Neuronal stem cell (in vitro differentiated cells): Measurements from ENCODE around the gene SNAPC3.
A peak's percentile ranks its signal among the peaks of the same experiment; 100 is the strongest.

Experiments used
- DNase-seq: peaks from one replicate; pipeline ENCODE4 v3.0.0-alpha.2; 2013; ENCODE audit warnings: low spot score
- H2AFZ ChIP-seq: one replicate; pipeline ENCODE4 v1.6.1; 2013; ENCODE audit warnings: mild to moderate bottlenecking, low read length, inconsistent platforms
- H2AK5ac ChIP-seq: 2 replicates; pipeline ENCODE4 v1.6.1; 2013; ENCODE audit warnings: low read depth, mild to moderate bottlenecking, inconsistent platforms, low read length, moderate library complexity, mixed read lengths
- H2BK120ac ChIP-seq: 2 replicates; pipeline ENCODE4 v1.6.1; 2013; ENCODE audit warnings: low read depth, mild to moderate bottlenecking, inconsistent platforms, low read length, moderate library complexity, mixed read lengths
- H2BK12ac ChIP-seq: one replicate; pipeline ENCODE4 v1.6.1; 2013; ENCODE audit warnings: low read length, inconsistent platforms
- H2BK15ac ChIP-seq: 2 replicates; pipeline ENCODE4 v1.6.1; 2013; ENCODE audit warnings: mild to moderate bottlenecking, low read length, inconsistent platforms, mixed read lengths
- H2BK5ac ChIP-seq: one replicate; pipeline ENCODE4 v1.6.1; 2013; ENCODE audit warnings: inconsistent platforms, mild to moderate bottlenecking, low read length, moderate library complexity
- H3K14ac ChIP-seq: one replicate; pipeline ENCODE4 v1.6.1; 2013; ENCODE audit warnings: low read length, inconsistent platforms
- H3K18ac ChIP-seq: 2 replicates; pipeline ENCODE4 v1.6.1; 2013; ENCODE audit warnings: low read length, inconsistent platforms
- H3K23ac ChIP-seq: 2 replicates; pipeline ENCODE4 v1.6.1; 2013; ENCODE audit warnings: low read depth, mild to moderate bottlenecking, mixed read lengths, low read length, inconsistent platforms; ENCODE audit not compliant: poor library complexity
- H3K27ac ChIP-seq: replicated peaks from 3 replicates; pipeline ENCODE4 v1.5.1; 2013; ENCODE audit warnings: low read length, inconsistent platforms
- H3K27me3 ChIP-seq, 3 experiments: 2 replicates each; pipeline ENCODE4 v1.6.1; 2013; ENCODE audit warnings: low read length in 3 of 3, mild to moderate bottlenecking in 2 of 3, inconsistent platforms in 1 of 3, low read depth in 1 of 3, mixed read lengths in 1 of 3, moderate library complexity in 1 of 3; ENCODE audit not compliant: control insufficient read depth in 3 of 3, insufficient read depth in 3 of 3
- H3K36me3 ChIP-seq, 2 donors: replicated peaks in 1 of 2; 2 replicates each; pipeline ENCODE4 v1.6.1; 2013; ENCODE audit warnings: low read length in 2 of 2; ENCODE audit not compliant: control insufficient read depth in 2 of 2, insufficient read depth in 2 of 2
- H3K4ac ChIP-seq: 2 replicates; pipeline ENCODE4 v1.6.1; 2013; ENCODE audit warnings: inconsistent platforms, mild to moderate bottlenecking, low read length, moderate library complexity
- H3K4me1 ChIP-seq, 2 donors: 1 replicate in 1 of 2; 2 replicates in 1 of 2; pipeline ENCODE4 v1.6.1; 2013; ENCODE audit warnings: low read length in 2 of 2, low read depth in 1 of 2; ENCODE audit not compliant: control insufficient read depth in 2 of 2, insufficient read depth in 1 of 2
- H3K4me2 ChIP-seq: one replicate; pipeline ENCODE4 v1.6.1; 2013; ENCODE audit warnings: mild to moderate bottlenecking, low read length, inconsistent platforms; ENCODE audit not compliant: insufficient read depth, poor library complexity, severe bottlenecking
- H3K4me3 ChIP-seq, 2 donors: 2 replicates each; pipeline ENCODE4 v1.5.1; 2013; ENCODE audit warnings: low read length in 2 of 2, mild to moderate bottlenecking in 2 of 2, inconsistent platforms in 1 of 2, moderate library complexity in 1 of 2
- H3K79me1 ChIP-seq: one replicate; pipeline ENCODE4 v1.6.1; 2013; ENCODE audit warnings: low read depth, mild to moderate bottlenecking, inconsistent platforms, low read length, moderate library complexity
- H3K9ac ChIP-seq: one replicate; pipeline ENCODE4 v1.6.1; 2013; ENCODE audit warnings: mild to moderate bottlenecking, low read depth, low read length, inconsistent platforms; ENCODE audit not compliant: poor library complexity
- H3K9me3 ChIP-seq, 2 donors: replicated peaks in 1 of 2; 2 replicates each; pipeline versions ENCODE3 to v1.6.1; 2013; ENCODE audit warnings: low read length in 2 of 2, mild to moderate bottlenecking in 2 of 2, inconsistent platforms in 1 of 2, low read depth in 1 of 2, mixed read lengths in 1 of 2, moderate library complexity in 1 of 2; ENCODE audit not compliant: control insufficient read depth in 2 of 2, insufficient read depth in 1 of 2
- H4K8ac ChIP-seq: one replicate; pipeline ENCODE4 v1.6.1; 2013; ENCODE audit warnings: low read depth, mild to moderate bottlenecking, inconsistent platforms, low read length, moderate library complexity
- H4K91ac ChIP-seq: one replicate; pipeline ENCODE4 v1.6.1; 2013; ENCODE audit warnings: low read length, low read depth, mild to moderate bottlenecking, inconsistent platforms; ENCODE audit not compliant: poor library complexity
- WGBS, 2 donors: extraction: QIAGEN DNeasy Blood & Tissue Kit; methylation state at CpG; one replicate each; pipeline ENCODE4 v1.1.7; 2013; ENCODE audit warnings: missing lambda C conversion rate in 2 of 2, mixed read lengths in 1 of 2; ENCODE audit not compliant: insufficient read length in 2 of 2, insufficient replicate concordance in 1 of 2; ENCODE audit errors: extremely low coverage in 2 of 2; 5-methylcytosine and 5-hydroxymethylcytosine counted together

The SNAPC3 gene

GRCh38 chr9:15501803-15502202 lies 79.1 kb downstream of the SNAPC3 start:
- Histone ChIP-seq H3K4me3 (no peak overlapping the region), H3K18ac (no peak overlapping the region), H2BK120ac (no peak overlapping the region), H3K36me3 (peaks cover 15 to 99% of the 10 kb centered on the region in 2 donors), H3K27me3 (no peaks in the 10 kb centered on the region), H3K79me1 (peaks cover 10% of the 10 kb centered on the region), H4K91ac (no peak overlapping the region), H3K27ac (no peak overlapping the region), H2BK12ac (no peak overlapping the region), H2BK15ac (no peak overlapping the region), H3K9ac (no peak overlapping the region), H2AFZ (no peak overlapping the region), H2AK5ac (no peak overlapping the region), H2BK5ac (no peak overlapping the region), H3K4me2 (no peak overlapping the region), H3K4me1 (no peaks in the 10 kb centered on the region), H3K9me3 (peaks cover 0 to 4% of the 10 kb centered on the region in 2 donors), H3K23ac (no peak overlapping the region), H3K4ac (no peak overlapping the region), H4K8ac (no peak overlapping the region), H3K14ac (no peak overlapping the region)
- no peak for DNase-seq
- WGBS, 2 donors: no CpG with 5 or more reads among the region's 5 CpGs

DNA sequence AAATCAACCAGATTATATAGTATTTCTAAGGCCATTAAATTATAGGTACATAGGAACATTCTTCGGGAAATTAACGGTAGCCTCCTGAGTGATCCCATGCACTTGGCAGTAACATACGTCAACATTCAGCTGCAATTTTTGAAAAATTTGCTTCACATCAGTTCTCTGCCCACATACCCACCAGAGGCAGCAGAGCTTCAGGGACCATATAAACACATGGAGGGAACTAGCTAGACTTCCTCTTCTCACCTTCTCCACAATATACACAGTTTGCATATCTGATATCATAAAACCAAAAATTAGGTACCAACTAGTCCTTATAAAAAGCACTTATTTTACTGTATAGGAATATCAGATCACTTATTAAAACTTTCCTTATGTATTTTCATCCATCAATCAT lies 83.2 kb downstream of the SNAPC3 start:
- Histone ChIP-seq H2BK15ac (no peak overlapping the region), H3K9ac (no peak overlapping the region), H2BK12ac (no peak overlapping the region), H4K8ac (no peak overlapping the region), H2AK5ac (no peak overlapping the region), H2BK120ac (no peak overlapping the region), H3K9me3 (no peaks in the 10 kb centered on the region), H3K36me3 (peaks cover 19 to 88% of the 10 kb centered on the region in 2 donors), H3K4me3 (no peak overlapping the region), H3K79me1 (peaks cover 3% of the 10 kb centered on the region), H3K23ac (no peak overlapping the region), H2BK5ac (no peak overlapping the region), H3K4ac (no peak overlapping the region), H3K4me1 (peaks cover 0 to 14% of the 10 kb centered on the region in 2 donors), H3K27ac (no peak overlapping the region), H3K27me3 (no peaks in the 10 kb centered on the region), H2AFZ (no peak overlapping the region), H3K14ac (no peak overlapping the region), H3K18ac (no peak overlapping the region), H4K91ac (no peak overlapping the region), H3K4me2 (no peak overlapping the region)
- no peak for DNase-seq
- no CpG with 5 or more reads among the region's 3 CpGs for WGBS, 2 donors

- H3K27me3 ChIP-seq: no peaks in the 10 kb centered on the region
- peaks cover 8 to 47% of the 10 kb centered on the region in 2 donors for H3K36me3 ChIP-seq
- peak overlapping the region; percentile 96 for H2BK5ac ChIP-seq
- H3K14ac ChIP-seq: peak overlapping the region; percentile 83
- H2BK12ac ChIP-seq: no peak overlapping the region
- peak overlapping the region; percentile 97 for H3K18ac ChIP-seq
- peak overlapping the region; percentile 88 for H2AFZ ChIP-seq
- peak overlapping the region; percentile 98 for H3K9ac ChIP-seq
- H3K4me3 ChIP-seq: peak overlapping the region; percentile 89 to 100
- peak overlapping the region; percentile 44 for H3K4me2 ChIP-seq
- no peaks in the 10 kb centered on the region for H3K9me3 ChIP-seq
- peak overlapping the region; percentile 91 for H3K27ac ChIP-seq
- H2BK120ac ChIP-seq: peak overlapping the region; percentile 38
- peak overlapping the region; percentile 99 for H3K23ac ChIP-seq
- H3K4me1 ChIP-seq: peaks cover 4 to 19% of the 10 kb centered on the region in 2 donors
- H4K91ac ChIP-seq: no peak overlapping the region
- H2AK5ac ChIP-seq: peak overlapping the region; percentile 98
- H3K4ac ChIP-seq: peak overlapping the region; percentile 80
- peak overlapping the region; percentile 26 for H4K8ac ChIP-seq
- peak; percentile 51 for DNase-seq
- H2BK15ac ChIP-seq: no peak overlapping the region
- peaks cover 1% of the 10 kb centered on the region for H3K79me1 ChIP-seq
- no CpG with 5 or more reads among the region's 76 CpGs for WGBS, 2 donors
These were observed 87.5 kb downstream of the SNAPC3 start for GRCh38 chr9:15509931-15510788.

DNA sequence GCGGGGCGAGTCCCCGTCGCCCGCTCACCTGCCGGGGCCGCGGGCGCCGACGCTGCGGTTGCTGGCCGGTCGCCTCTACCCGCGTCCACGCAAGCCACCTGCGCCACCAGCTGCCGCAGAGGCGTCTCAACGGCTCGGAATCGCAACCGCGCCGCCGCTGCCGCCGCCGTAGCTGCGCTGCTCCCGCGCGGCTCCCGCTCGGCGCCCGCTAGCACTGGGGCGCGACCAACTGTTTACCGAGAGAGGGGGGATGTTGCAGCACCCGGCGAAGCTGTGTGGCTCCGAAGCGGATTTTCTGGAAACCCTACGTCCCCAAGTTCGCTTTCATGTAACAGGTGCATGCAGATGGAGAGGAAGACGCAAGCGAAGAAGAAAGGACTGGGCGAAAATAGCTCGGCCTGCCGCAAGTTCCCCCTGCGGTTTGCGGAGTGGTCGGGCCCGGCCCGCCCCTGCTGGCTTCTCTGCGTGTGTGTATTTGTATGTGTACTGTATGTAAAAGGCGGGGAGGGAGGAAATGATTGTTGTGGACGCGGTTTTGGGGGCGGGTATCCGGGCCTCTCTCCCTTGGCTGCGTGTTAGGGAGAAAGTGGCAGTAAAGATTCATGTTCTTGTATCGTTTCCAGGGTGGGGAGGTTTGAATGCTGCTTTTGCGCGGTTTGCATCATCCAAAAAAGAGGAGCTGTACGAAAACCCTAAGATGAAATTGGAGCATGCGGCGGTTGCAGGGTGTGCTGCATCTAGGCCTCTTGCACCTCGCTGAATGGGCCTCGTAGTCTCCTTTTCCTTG lies 88.3 kb downstream of the SNAPC3 start, which contains the start of gene PSIP1:
Gene PSIP1 (minus strand): TSS at position 182 of the 787 bp plus-strand sequence. CDS start 782 bp downstream, outside the sequence.
- peaks cover 1% of the 10 kb centered on the region for H3K79me1 ChIP-seq

More for the DNA sequence above, 88.3 kb downstream of the SNAPC3 start, which contains the start of gene PSIP1:
- Histone ChIP-seq H2BK120ac (peak within 1 kb of the TSS; percentile 38), H2AK5ac (peak within 1 kb of the TSS; percentile 98), H3K4me2 (peak within 1 kb of the TSS; percentile 81), H4K91ac (no peak within 1 kb of the TSS), H3K4me3 (peak within 1 kb of the TSS; percentile 89 to 100), H2AFZ (peak within 1 kb of the TSS; percentile 88), H3K9ac (peak within 1 kb of the TSS; percentile 98), H2BK15ac (no peak within 1 kb of the TSS), H3K36me3 (peaks cover 6 to 39% of the 10 kb centered on the region in 2 donors), H2BK12ac (no peak within 1 kb of the TSS), H4K8ac (peak within 1 kb of the TSS; percentile 26), H3K23ac (peak within 1 kb of the TSS; percentile 99), H3K4me1 (peaks cover 4 to 19% of the 10 kb centered on the region in 2 donors), H3K18ac (peak within 1 kb of the TSS; percentile 97), H3K27me3 (no peaks in the 10 kb centered on the region), H3K27ac (peak within 1 kb of the TSS; percentile 91), H3K14ac (peak within 1 kb of the TSS; percentile 83), H3K4ac (peak within 1 kb of the TSS; percentile 80), H3K9me3 (no peaks in the 10 kb centered on the region), H2BK5ac (peak within 1 kb of the TSS; percentile 96)
- DNase-seq: peak; percentile 88
- no CpG with 5 or more reads among the region's 72 CpGs for WGBS, 2 donors
